GM21825 (cell line): ENCODE measurements around the gene PPP1R16B.
"Not testable (repeated sequence)": the region's sequence is repeated elsewhere in the genome, so short reads cannot be mapped to it uniquely, and the experiment has no call there.

Experiments
- ATAC-seq: cut with Tn5 transposase; IDR thresholded peaks from one replicate; pipeline ENCODE4 v1.9.1; 2021; ENCODE audit warnings: mild to moderate bottlenecking, moderate library complexity; ENCODE audit not compliant: unreplicated experiment

Gene PPP1R16B

GRCh38 chr20:38843346-38843745, 37.8 kb downstream of the PPP1R16B start:
- no peak for ATAC-seq

- ATAC-seq, result no peak
Measured at GRCh38 chr20:38844963-38845362, 39.5 kb downstream of the PPP1R16B start.

DNA sequence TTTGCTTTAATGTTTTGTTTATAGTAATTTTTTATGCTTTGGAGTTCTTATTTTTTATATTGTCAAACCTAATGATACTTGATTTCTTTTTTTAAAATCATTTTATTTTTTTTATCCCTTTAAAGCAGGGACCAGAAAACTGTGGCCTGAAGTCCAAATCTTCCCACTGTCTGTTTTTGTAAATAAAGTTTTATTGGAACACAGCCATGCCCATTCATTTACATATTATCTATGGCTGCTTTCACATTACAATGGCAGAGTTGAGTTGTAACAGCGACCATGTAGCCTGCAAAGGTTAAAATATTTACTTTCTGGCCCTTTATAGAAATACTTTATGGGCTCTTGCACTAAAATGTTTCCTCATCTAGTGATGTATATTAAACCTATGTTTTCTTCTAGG, 42.3 kb downstream of the PPP1R16B start:
- ATAC-seq, result no peak

DNA sequence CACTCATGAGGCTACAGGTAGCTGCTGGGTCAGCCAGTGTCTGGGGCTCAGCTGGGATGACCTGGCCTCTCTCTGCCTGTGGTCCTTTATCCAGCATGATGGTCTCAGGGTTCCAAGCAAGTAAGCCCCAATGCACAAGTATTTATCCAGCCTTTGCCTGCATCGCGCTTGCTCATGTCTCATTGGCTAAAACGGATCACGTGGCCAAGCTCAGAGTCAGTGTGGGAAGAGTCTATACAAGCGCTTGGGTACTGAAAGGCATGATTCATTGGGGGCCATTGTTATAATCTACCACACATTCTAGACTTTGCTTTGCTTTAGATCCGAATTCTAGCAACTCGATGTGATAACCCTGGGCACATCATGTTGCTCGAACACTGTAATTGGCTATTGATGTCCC, 48.3 kb downstream of the PPP1R16B start:
- no peak for ATAC-seq

GRCh38 chr20:38854654-38855066, 49.2 kb downstream of the PPP1R16B start:
- no peak for ATAC-seq

DNA sequence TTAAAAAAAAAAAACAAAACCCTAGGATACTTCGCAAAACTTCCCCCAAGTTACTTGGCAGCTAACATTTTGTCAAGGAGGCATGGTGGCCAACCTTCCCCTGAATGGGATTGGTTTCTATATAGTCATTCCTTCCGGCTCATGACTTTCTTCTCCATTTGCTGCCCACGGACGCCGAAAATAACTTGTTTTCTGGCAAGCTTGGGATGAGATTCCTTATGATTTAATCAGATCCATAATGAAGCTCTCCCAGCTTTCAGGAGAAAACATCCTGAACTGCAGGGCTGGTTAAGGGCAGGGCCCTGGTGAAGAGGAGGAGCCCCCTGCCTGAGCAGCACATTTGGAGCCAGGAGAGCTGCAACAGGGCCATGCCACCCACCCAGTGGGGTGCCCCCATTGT, 49.9 kb downstream of the PPP1R16B start:
- ATAC-seq, result no peak

DNA sequence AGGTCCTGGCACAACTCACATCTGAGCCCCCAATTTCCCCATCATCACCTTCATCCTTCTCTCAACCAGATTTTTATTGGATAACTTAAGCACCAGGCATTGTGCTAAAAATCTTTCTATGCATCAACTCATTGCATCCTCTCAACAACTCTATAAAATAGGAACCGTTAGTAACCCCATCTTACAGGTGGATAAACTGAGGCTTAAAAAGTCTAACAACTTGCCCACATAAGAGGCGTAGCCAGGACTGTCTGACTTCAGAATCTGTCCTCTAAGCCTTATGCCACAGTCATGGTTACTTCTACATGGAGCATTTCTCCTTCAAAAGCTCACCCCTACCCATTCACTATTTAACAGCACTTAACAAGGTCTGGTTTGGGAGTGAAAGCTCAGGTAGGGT, 51.1 kb downstream of the PPP1R16B start:
- ATAC-seq, result no peak

DNA sequence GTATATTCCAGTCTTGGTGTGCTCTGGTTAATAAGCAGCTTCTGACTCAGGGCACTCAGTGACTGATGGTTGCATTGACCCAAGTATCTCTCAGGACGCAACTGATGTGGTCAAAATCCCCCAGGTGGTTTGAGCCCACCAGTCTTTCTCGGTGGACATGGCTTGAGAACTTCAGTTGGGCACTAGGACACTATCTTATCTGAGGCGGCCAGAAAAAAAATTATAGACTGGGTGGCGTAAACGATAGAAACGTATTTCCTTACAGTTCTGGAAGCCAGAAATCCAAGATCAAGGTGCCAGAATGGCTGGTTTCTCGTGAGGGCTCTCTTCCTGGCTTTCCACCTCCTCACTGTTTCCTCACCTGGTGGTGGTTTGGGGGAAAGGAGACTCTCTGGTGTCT, 52.2 kb downstream of the PPP1R16B start:
- no peak for ATAC-seq

GRCh38 chr20:38859070-38859690, 53.7 kb downstream of the PPP1R16B start:
- ATAC-seq, result no peak

DNA sequence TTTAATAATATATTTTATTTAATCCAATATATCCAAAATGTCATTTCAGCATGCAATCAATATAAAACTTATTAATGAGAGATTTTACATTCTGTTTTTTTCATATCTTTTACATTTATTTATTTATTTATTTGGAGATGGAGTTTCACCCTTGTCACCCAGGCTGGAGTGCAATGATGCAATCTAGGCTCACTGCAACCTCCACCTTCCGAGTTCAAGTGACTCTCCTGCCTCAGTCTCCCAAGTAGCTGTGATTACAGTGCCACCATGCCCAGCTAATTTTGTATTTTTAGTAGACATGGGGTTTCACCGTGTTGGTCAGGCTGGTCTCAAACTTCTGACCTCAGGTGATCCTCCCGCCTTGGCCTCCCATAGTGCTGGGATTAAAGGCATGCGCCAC, 54.4 kb downstream of the PPP1R16B start:
- not testable (repeated sequence) for ATAC-seq

DNA sequence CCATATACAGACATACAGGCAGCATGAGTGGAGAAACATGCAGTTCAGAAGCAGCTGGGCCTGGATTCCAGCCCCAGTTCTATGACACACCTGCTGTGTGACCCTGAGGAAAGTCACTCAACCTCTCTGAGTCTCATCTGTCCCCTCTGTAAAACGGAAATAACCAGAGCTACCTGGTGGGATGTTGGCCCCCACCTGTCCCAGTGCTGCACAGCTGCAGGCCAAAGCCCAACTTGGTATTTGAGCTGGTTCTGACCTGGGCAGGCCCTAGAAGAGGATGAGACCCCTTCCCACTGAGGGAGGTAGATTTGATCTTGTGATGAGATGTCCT, 55.5 kb downstream of the PPP1R16B start:
- ATAC-seq, result no peak

GRCh38 chr20:38862226-38862625, 56.7 kb downstream of the PPP1R16B start:
- no peak for ATAC-seq

- ATAC-seq, result peak; percentile 67
Measured at GRCh38 chr20:38863024-38863851, 57.7 kb downstream of the PPP1R16B start.

- no peak for ATAC-seq
Measured at GRCh38 chr20:38864662-38865061, 59.2 kb downstream of the PPP1R16B start.

- ATAC-seq, result no peak
Measured at GRCh38 chr20:38866265-38867061, 61.0 kb downstream of the PPP1R16B start.

- no peak for ATAC-seq
Measured at GRCh38 chr20:38867062-38867359, 61.5 kb downstream of the PPP1R16B start.

- ATAC-seq, result no peak
Measured at GRCh38 chr20:38870733-38871559, 65.4 kb downstream of the PPP1R16B start.

- no peak for ATAC-seq
Measured at GRCh38 chr20:38871560-38871953, 66.1 kb downstream of the PPP1R16B start.

DNA sequence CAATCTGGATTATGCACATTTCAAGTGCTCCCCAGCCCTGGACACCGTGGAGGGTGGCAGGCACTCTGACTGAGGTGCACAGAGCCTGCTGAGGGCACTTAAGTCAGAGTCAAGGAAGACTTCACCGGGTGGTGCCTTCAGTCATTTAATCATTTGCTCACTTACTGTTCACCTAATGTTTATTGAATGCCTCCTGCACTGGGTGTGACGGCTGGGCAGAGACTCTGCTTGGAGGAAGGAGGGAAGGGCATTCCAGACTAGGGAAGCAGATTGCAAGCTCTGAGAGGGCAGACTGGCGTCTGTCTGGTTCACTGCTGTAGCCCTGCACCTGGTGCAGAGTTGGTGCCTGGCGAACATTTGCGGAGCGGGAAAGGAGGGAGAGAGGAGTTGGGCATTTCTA, 66.5 kb downstream of the PPP1R16B start:
- no peak for ATAC-seq

- ATAC-seq, result no peak
Measured at GRCh38 chr20:38872491-38873049, 67.1 kb downstream of the PPP1R16B start.

DNA sequence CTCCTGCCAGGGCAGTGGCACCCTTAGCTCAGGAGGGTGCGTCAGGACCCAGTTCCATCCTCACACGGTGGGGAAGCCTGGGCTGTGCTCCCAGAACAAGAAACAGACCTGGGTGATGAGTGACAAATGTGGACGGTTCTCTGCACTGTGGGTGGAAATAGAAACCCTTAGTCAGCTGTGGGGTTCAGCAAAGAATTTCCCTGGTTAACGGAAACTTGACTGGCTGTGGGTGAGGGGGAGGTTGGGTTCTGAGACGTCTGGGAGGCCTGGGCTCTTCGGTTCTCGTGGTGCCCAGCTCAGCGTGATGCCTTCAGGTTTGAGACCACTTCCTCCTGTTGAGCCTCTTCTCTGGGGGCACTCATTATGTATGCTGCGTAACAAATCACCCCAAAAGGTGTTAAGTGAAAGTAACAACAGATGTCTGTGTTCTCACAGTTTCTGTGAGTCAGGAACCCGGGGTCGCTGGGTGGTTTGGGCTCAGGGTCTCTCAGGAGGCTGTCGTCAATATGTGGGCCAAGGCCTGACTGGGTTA, 67.6 kb downstream of the PPP1R16B start:
- ATAC-seq, result peak; percentile 44
